ENCODE results near the gene HOXC4. TPM values are rescaled to one million over a fixed set of nuclear protein-coding genes. Genes with fewer than 3 reads are reported as not detected.

The HOXC4 gene
- total and polyA plus RNA-seq, 2 of the 4 experiments (the other 2 are of a cell fraction), result under 0.01 to 0.26 TPM

- H3K56ac ChIP-seq (ENCODE audit: extremely low read depth, insufficient read depth, low read length), result no peak overlapping the region
- no peak overlapping the region for H2BK120ac ChIP-seq (ENCODE audit: low read depth, low read length)
- H3K36me3 ChIP-seq (ENCODE audit: control insufficient read depth, insufficient read depth, low read length), result no peaks in the 10 kb centered on the region
- 25 to 100% methylated on average over 1 to 5 of the region's 27 CpGs for WGBS, 2 experiments (ENCODE audit: extremely low coverage in 2 of 2, insufficient read length in 1 of 2)
- no peak for TF ChIP-seq CEBPB (IDR thresholded peaks at IDR 0.05; ENCODE audit: low read depth, low read length)
- no peak for TF ChIP-seq RAD21 (IDR thresholded peaks at IDR 0.05; ENCODE audit: low read length)
- no peak for TF ChIP-seq MAZ (IDR thresholded peaks at IDR 0.05; ENCODE audit: borderline replicate concordance, low read depth, low read length)
- TF ChIP-seq FOS (IDR thresholded peaks at IDR 0.05; ENCODE audit: low read depth, low read length), result no peak
- TF ChIP-seq MXI1 (IDR thresholded peaks at IDR 0.05; ENCODE audit: borderline replicate concordance, low read depth, low read length), result no peak
- no peak for TF ChIP-seq RFX5 (IDR thresholded peaks at IDR 0.05; ENCODE audit: low read depth, low read length)
- no peak for TF ChIP-seq NFE2L2 (IDR thresholded peaks at IDR 0.05; ENCODE audit: low read depth, low read length)
- no peak for TF ChIP-seq MAFK (IDR thresholded peaks at IDR 0.05; ENCODE audit: low read depth, low read length)
- TF ChIP-seq POLR2A (IDR thresholded peaks at IDR 0.05; ENCODE audit: low read depth, low read length), result no peak
- TF ChIP-seq CHD1 (IDR thresholded peaks at IDR 0.05; ENCODE audit: low read depth, low read length), result no peak
- no peak for TF ChIP-seq RCOR1 (IDR thresholded peaks at IDR 0.05; ENCODE audit: insufficient replicate concordance, low read length)
- TF ChIP-seq USF2 (IDR thresholded peaks at IDR 0.05; ENCODE audit: low read depth, low read length), result no peak
- no peak for TF ChIP-seq BHLHE40 (IDR thresholded peaks at IDR 0.05; ENCODE audit: low read depth, low read length)
- no peak for TF ChIP-seq SMC3 (IDR thresholded peaks at IDR 0.05; ENCODE audit: low read depth, low read length)
- TF ChIP-seq, protein P1, sequence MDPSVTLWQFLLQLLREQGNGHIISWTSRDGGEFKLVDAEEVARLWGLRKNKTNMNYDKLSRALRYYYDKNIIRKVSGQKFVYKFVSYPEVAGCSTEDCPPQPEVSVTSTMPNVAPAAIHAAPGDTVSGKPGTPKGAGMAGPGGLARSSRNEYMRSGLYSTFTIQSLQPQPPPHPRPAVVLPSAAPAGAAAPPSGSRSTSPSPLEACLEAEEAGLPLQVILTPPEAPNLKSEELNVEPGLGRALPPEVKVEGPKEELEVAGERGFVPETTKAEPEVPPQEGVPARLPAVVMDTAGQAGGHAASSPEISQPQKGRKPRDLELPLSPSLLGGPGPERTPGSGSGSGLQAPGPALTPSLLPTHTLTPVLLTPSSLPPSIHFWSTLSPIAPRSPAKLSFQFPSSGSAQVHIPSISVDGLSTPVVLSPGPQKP (IDR thresholded peaks at IDR 0.05; ENCODE audit: borderline replicate concordance, low read depth, low read length), result no peak
- TF ChIP-seq CTCF (conservative IDR thresholded peaks at IDR 0.05; ENCODE audit: low read depth, low read length), result no peak
- intact Hi-C loops (cut with micrococcal nuclease), result no loop called here
- in situ Hi-C loops (cut with MboI; ENCODE audit: low sequenced_read_pairs), result no loop called here
- no peak overlapping the region for H3K27ac ChIP-seq (ENCODE audit: insufficient read depth, low read length)
- no peak overlapping the region for H4K5ac ChIP-seq (ENCODE audit: low read depth, low read length)
- H4K91ac ChIP-seq (ENCODE audit: insufficient read depth, low read depth, low read length), result no peak overlapping the region
- no peak overlapping the region for H2AK9ac ChIP-seq (replicated peaks; ENCODE audit: low read depth, low read length, poor library complexity)
- no peak overlapping the region for H4K8ac ChIP-seq (ENCODE audit: low read depth in 2 of 2, low read length in 2 of 2)
- no peak overlapping the region for H3K9ac ChIP-seq (ENCODE audit: low read depth, low read length)
- no peak overlapping the region for H2AFZ ChIP-seq (replicated peaks; ENCODE audit: low read length, poor library complexity)
- no peak overlapping the region for H3K4me3 ChIP-seq (ENCODE audit: insufficient read depth, low read depth, low read length)
- BruUV-seq (replicated peaks), result no TSS peak
- no peaks in the 10 kb centered on the region for H3K4me1 ChIP-seq (ENCODE audit: control insufficient read depth, insufficient read depth, low read length)
- H3K23ac ChIP-seq (ENCODE audit: low read depth, low read length), result no peak overlapping the region
- no peaks in the 10 kb centered on the region for H4K20me1 ChIP-seq (ENCODE audit: insufficient read depth, low read length)
- H2BK15ac ChIP-seq (ENCODE audit: low read depth, low read length), result no peak overlapping the region
- H3K9me3 ChIP-seq (ENCODE audit: control insufficient read depth, insufficient read depth, low read length), result no peaks in the 10 kb centered on the region
- H3K9me1 ChIP-seq (ENCODE audit: insufficient read depth, low read length), result no peaks in the 10 kb centered on the region
- no peak overlapping the region for H2BK20ac ChIP-seq (ENCODE audit: low read depth, low read length)
- no peak overlapping the region for H3K4me2 ChIP-seq (ENCODE audit: low read depth, low read length)
- H2BK5ac ChIP-seq (ENCODE audit: low read depth, low read length, poor library complexity, severe bottlenecking), result no peak overlapping the region
- peaks cover 73% of the 10 kb centered on the region for H3K27me3 ChIP-seq (ENCODE audit: control insufficient read depth, insufficient read depth, low read length)
- dilution Hi-C loops (cut with HindIII; ENCODE audit: low sequenced_read_pairs, unreplicated experiment), result no loop called here
- H3K18ac ChIP-seq (ENCODE audit: low read depth, low read length), result no peak overlapping the region
- DNase-seq (no peak), ATAC-seq (ENCODE audit: low read depth) (no peak)
- H3K4ac ChIP-seq (ENCODE audit: low read depth, low read length), result no peak overlapping the region
- ChIA-PET CTCF (no interaction called here), POLR2A (ENCODE audit: unreplicated experiment) (no interaction called here)
- no peak overlapping the region for H2AK5ac ChIP-seq (ENCODE audit: low read depth, low read length)
- no peaks in the 10 kb centered on the region for H3K79me1 ChIP-seq (ENCODE audit: low read depth in 1 of 2, low read length in 2 of 2)
- no peak overlapping the region for H3K14ac ChIP-seq (replicated peaks; ENCODE audit: low read depth, low read length)
These were observed 6.9 kb upstream of the HOXC4 start for GRCh38 chr12:54046809-54047159.
